Fibroblast of lung (primary cell): ENCODE measurements around the gene DDAH1. TPM values are rescaled to one million over a fixed set of nuclear protein-coding genes. Genes with fewer than 3 reads are reported as not detected.
A peak's percentile ranks its signal among the peaks of the same experiment; 100 is the strongest.

Experiments used
- DNase-seq, 2 donors: peaks; one replicate each; pipeline versions ENCODE4 v3.0.0 to v3.0.0-alpha.2; 2010; ENCODE audit warnings: low read depth in 2 of 2
- H2AFZ ChIP-seq: 2 replicates; pipeline ENCODE4 v1.5.1; 2012; ENCODE audit warnings: low read length, control low read depth, inconsistent platforms
- H3K27ac ChIP-seq: 2 replicates; pipeline ENCODE4 v1.5.1; 2011; ENCODE audit warnings: low read length, control low read depth; ENCODE audit not compliant: insufficient read depth
- H3K27me3 ChIP-seq: 2 replicates; pipeline ENCODE4 v1.5.1; 2011; ENCODE audit warnings: mild to moderate bottlenecking, low read length; ENCODE audit not compliant: control insufficient read depth, insufficient read depth
- H3K36me3 ChIP-seq: 2 replicates; pipeline ENCODE4 v1.5.1; 2011; ENCODE audit warnings: low read length; ENCODE audit not compliant: control insufficient read depth, insufficient read depth
- H3K4me1 ChIP-seq: 2 replicates; pipeline ENCODE4 v1.5.1; 2011; ENCODE audit warnings: low read length; ENCODE audit not compliant: control insufficient read depth, insufficient read depth; ENCODE audit errors: extremely low read depth
- H3K4me2 ChIP-seq: 2 replicates; pipeline ENCODE4 v1.5.1; 2011; ENCODE audit warnings: low read length, control low read depth; ENCODE audit not compliant: insufficient read depth; ENCODE audit errors: extremely low read depth
- H3K4me3 ChIP-seq, 4 experiments: fragments of 200-600 bp in 1 of 4; sonication (generic) in 1 of 4; replicated peaks in 1 of 4; 2 replicates each; pipeline ENCODE4 v1.5.1; 2011 to 2016; ENCODE audit warnings: low read length in 4 of 4, low read depth in 3 of 4, mild to moderate bottlenecking in 3 of 4, control low read depth in 2 of 4, inconsistent platforms in 1 of 4, mixed read lengths in 1 of 4; ENCODE audit not compliant: insufficient read depth in 1 of 4; ENCODE audit errors: control extremely low read depth in 1 of 4
- H3K79me2 ChIP-seq: 2 replicates; pipeline ENCODE4 v1.5.1; 2012; ENCODE audit warnings: mild to moderate bottlenecking, low read length, inconsistent platforms; ENCODE audit not compliant: control insufficient read depth, insufficient read depth
- H3K9ac ChIP-seq: 2 replicates; pipeline ENCODE4 v1.5.1; 2011; ENCODE audit warnings: mild to moderate bottlenecking, low read length, control low read depth; ENCODE audit not compliant: insufficient read depth
- H3K9me3 ChIP-seq: 2 replicates; pipeline ENCODE4 v1.5.1; 2012; ENCODE audit warnings: low read depth, low read length; ENCODE audit not compliant: control insufficient read depth, insufficient read depth
- H4K20me1 ChIP-seq: 2 replicates; pipeline ENCODE4 v1.5.1; 2011; ENCODE audit warnings: low read length; ENCODE audit not compliant: control insufficient read depth, insufficient read depth; ENCODE audit errors: extremely low read depth
- EZH2 ChIP-seq: IDR thresholded peaks from 2 replicates; pipeline ENCODE4 v1.5.1; 2012; ENCODE audit warnings: low read length, control low read depth, mild to moderate bottlenecking; ENCODE audit errors: missing control alignments
- polyA plus RNA-seq, 2 donors: library from polyadenylated mRNA; depleted of rRNA in 1 of 2; stranded (reverse) in 1 of 2; unstranded in 1 of 2; fragments of >200 nt; gene quantifications; 2 replicates each; pipeline ENCODE4 v1.2.1, GENCODE V29; 2011 to 2012; ENCODE audit warnings: missing spikeins in 1 of 2
- total RNA-seq: library from RNA; depleted of rRNA; stranded (reverse); fragments of >200 nt; gene quantifications from 2 replicates; pipeline ENCODE4 v1.2.1, GENCODE V29; 2014
- TF ChIP-seq, protein P1 (sequence below), 2 donors: IDR thresholded peaks in 1 of 2; conservative IDR thresholded peaks in 1 of 2; 1 replicate in 1 of 2; 2 replicates in 1 of 2; pipeline ENCODE4 v1.5.1; 2011 to 2012; ENCODE audit warnings: low read length in 2 of 2, control low read depth in 1 of 2, inconsistent platforms in 1 of 2, low read depth in 1 of 2, mild to moderate bottlenecking in 1 of 2

The DDAH1 gene
- total and polyA plus RNA-seq, 2 donors (not counting 1 experiment from before 2014, with no cell fraction given), result 50.0 to 218 TPM

GRCh38 chr1:85275701-85276214 lies 189.2 kb downstream of the DDAH1 start:
- Histone ChIP-seq H3K36me3 (no peaks in the 10 kb centered on the region), H3K9ac (peak overlapping the region; percentile 95), H3K79me2 (peaks cover 54% of the 10 kb centered on the region), H2AFZ (peak overlapping the region; percentile 45), H3K4me1 (peaks cover 5% of the 10 kb centered on the region), H4K20me1 (no peaks in the 10 kb centered on the region), H3K27ac (peak overlapping the region; percentile 98), H3K4me2 (peak overlapping the region; percentile 89), H3K27me3 (no peaks in the 10 kb centered on the region), H3K4me3 (peak overlapping the region; percentile 88 to 100 (median 97)), H3K9me3 (no peaks in the 10 kb centered on the region)
- peak in 1 of 2 donors; percentile 17 for DNase-seq
- TF ChIP-seq EZH2, result no peak
- TF ChIP-seq, protein P1, sequence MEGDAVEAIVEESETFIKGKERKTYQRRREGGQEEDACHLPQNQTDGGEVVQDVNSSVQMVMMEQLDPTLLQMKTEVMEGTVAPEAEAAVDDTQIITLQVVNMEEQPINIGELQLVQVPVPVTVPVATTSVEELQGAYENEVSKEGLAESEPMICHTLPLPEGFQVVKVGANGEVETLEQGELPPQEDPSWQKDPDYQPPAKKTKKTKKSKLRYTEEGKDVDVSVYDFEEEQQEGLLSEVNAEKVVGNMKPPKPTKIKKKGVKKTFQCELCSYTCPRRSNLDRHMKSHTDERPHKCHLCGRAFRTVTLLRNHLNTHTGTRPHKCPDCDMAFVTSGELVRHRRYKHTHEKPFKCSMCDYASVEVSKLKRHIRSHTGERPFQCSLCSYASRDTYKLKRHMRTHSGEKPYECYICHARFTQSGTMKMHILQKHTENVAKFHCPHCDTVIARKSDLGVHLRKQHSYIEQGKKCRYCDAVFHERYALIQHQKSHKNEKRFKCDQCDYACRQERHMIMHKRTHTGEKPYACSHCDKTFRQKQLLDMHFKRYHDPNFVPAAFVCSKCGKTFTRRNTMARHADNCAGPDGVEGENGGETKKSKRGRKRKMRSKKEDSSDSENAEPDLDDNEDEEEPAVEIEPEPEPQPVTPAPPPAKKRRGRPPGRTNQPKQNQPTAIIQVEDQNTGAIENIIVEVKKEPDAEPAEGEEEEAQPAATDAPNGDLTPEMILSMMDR (conservative IDR thresholded peaks at IDR 0.05 in 1 of 2, IDR thresholded peaks at IDR 0.05 in 1 of 2; ENCODE audit: low read depth in 1 of 2, low read length in 2 of 2), result no peak

GRCh38 chr1:85274969-85275453 lies 189.9 kb downstream of the DDAH1 start:
- Histone ChIP-seq H3K36me3 (no peaks in the 10 kb centered on the region), H3K9me3 (no peaks in the 10 kb centered on the region), H3K4me3 (peak overlapping the region; percentile 88 to 100 (median 97)), H3K79me2 (peaks cover 59% of the 10 kb centered on the region), H3K27ac (peak overlapping the region; percentile 98), H4K20me1 (no peaks in the 10 kb centered on the region), H2AFZ (no peak overlapping the region), H3K9ac (peak overlapping the region; percentile 95), H3K4me1 (peaks cover 5% of the 10 kb centered on the region), H3K4me2 (peak overlapping the region; percentile 89), H3K27me3 (no peaks in the 10 kb centered on the region)
- peak; percentile 79 to 85 for DNase-seq
- TF ChIP-seq, protein P1 (conservative IDR thresholded peaks at IDR 0.05 in 1 of 2, IDR thresholded peaks at IDR 0.05 in 1 of 2; ENCODE audit: low read depth in 1 of 2, low read length in 2 of 2), result no peak
- no peak for TF ChIP-seq EZH2

- DNase-seq, result no peak
- H3K27ac ChIP-seq, result no peak overlapping the region
- H4K20me1 ChIP-seq, result no peaks in the 10 kb centered on the region
- peaks cover 64% of the 10 kb centered on the region for H3K79me2 ChIP-seq
- H3K27me3 ChIP-seq, result no peaks in the 10 kb centered on the region
- no peaks in the 10 kb centered on the region for H3K4me1 ChIP-seq
- H3K36me3 ChIP-seq, result peaks cover 2% of the 10 kb centered on the region
- H3K4me3 ChIP-seq, result peak overlapping the region in 2 of 4 experiments; percentile 96 to 98
- H3K9me3 ChIP-seq, result no peaks in the 10 kb centered on the region
- no peak overlapping the region for H2AFZ ChIP-seq
- H3K4me2 ChIP-seq, result peak overlapping the region; percentile 25
- TF ChIP-seq, protein P1 (conservative IDR thresholded peaks at IDR 0.05 in 1 of 2, IDR thresholded peaks at IDR 0.05 in 1 of 2; ENCODE audit: low read depth in 1 of 2, low read length in 2 of 2), result no peak
- TF ChIP-seq EZH2, result no peak
- H3K9ac ChIP-seq, result no peak overlapping the region
These were observed 191.6 kb downstream of the DDAH1 start for GRCh38 chr1:85273397-85273796.
